Measurements from ENCODE around the gene RFX6. TPM values are rescaled to one million over a fixed set of nuclear protein-coding genes. Genes with fewer than 3 reads are reported as not detected.

Gene RFX6
- total and polyA plus RNA-seq, 2 experiments from 2014 or later, result 3.7 to 6.8 TPM

GRCh38 chr6:116836606-116837342 is 40.3 kb upstream of the RFX6 start:
- TF ChIP-seq, protein P1, sequence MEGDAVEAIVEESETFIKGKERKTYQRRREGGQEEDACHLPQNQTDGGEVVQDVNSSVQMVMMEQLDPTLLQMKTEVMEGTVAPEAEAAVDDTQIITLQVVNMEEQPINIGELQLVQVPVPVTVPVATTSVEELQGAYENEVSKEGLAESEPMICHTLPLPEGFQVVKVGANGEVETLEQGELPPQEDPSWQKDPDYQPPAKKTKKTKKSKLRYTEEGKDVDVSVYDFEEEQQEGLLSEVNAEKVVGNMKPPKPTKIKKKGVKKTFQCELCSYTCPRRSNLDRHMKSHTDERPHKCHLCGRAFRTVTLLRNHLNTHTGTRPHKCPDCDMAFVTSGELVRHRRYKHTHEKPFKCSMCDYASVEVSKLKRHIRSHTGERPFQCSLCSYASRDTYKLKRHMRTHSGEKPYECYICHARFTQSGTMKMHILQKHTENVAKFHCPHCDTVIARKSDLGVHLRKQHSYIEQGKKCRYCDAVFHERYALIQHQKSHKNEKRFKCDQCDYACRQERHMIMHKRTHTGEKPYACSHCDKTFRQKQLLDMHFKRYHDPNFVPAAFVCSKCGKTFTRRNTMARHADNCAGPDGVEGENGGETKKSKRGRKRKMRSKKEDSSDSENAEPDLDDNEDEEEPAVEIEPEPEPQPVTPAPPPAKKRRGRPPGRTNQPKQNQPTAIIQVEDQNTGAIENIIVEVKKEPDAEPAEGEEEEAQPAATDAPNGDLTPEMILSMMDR (IDR thresholded peaks at IDR 0.05; ENCODE audit: poor library complexity), result no peak
- TF ChIP-seq EZH2phosphoT487 (IDR thresholded peaks at IDR 0.05; ENCODE audit: low read depth, severe bottlenecking, unreplicated experiment) (no peak), EZH2 (IDR thresholded peaks at IDR 0.05; ENCODE audit: borderline replicate concordance) (no peak)
- no peaks in the 10 kb centered on the region for H3K27me3 ChIP-seq
- H3K9me2 ChIP-seq (replicated peaks; ENCODE audit: insufficient read depth), result no peaks in the 10 kb centered on the region
- DNase-seq (ENCODE audit: low spot score), result no peak
- no peaks in the 10 kb centered on the region for H4K20me1 ChIP-seq (ENCODE audit: insufficient read depth, poor library complexity, severe bottlenecking)
- H3K4me3 ChIP-seq, result no peak overlapping the region
- no peaks in the 10 kb centered on the region for H3K36me3 ChIP-seq (replicated peaks; ENCODE audit: insufficient read depth, low read depth)
- H3K79me2 ChIP-seq, result no peaks in the 10 kb centered on the region
- no peaks in the 10 kb centered on the region for H3K9me3 ChIP-seq (ENCODE audit: low read depth)
- H3K4me1 ChIP-seq (ENCODE audit: insufficient read depth), result no peaks in the 10 kb centered on the region
- no peak overlapping the region for H2AFZ ChIP-seq
- H3K4me2 ChIP-seq, result no peak overlapping the region
- WGBS (ENCODE audit: low lambda C conversion rate, missing lambda C conversion rate), result 80% methylated on average over 5 of the region's 5 CpGs
- H3K27ac ChIP-seq, result no peak overlapping the region

GRCh38 chr6:116840091-116840490 is 37.0 kb upstream of the RFX6 start:
- Histone ChIP-seq H3K4me1 (ENCODE audit: insufficient read depth) (no peaks in the 10 kb centered on the region), H3K27me3 (no peaks in the 10 kb centered on the region), H3K36me3 (replicated peaks; ENCODE audit: insufficient read depth, low read depth) (no peaks in the 10 kb centered on the region), H3K9me2 (replicated peaks; ENCODE audit: insufficient read depth) (no peaks in the 10 kb centered on the region), H3K4me3 (no peak overlapping the region), H3K9me3 (ENCODE audit: low read depth) (no peaks in the 10 kb centered on the region), H4K20me1 (ENCODE audit: insufficient read depth, poor library complexity, severe bottlenecking) (no peaks in the 10 kb centered on the region), H2AFZ (no peak overlapping the region), H3K79me2 (no peaks in the 10 kb centered on the region), H3K27ac (no peak overlapping the region), H3K4me2 (no peak overlapping the region)
- TF ChIP-seq EZH2 (IDR thresholded peaks at IDR 0.05; ENCODE audit: borderline replicate concordance) (no peak), EZH2phosphoT487 (IDR thresholded peaks at IDR 0.05; ENCODE audit: low read depth, severe bottlenecking, unreplicated experiment) (no peak)
- TF ChIP-seq, protein P1 (IDR thresholded peaks at IDR 0.05; ENCODE audit: poor library complexity), result no peak
- WGBS (ENCODE audit: low lambda C conversion rate, missing lambda C conversion rate), result 73% methylated on average over 2 of the region's 2 CpGs
- DNase-seq (ENCODE audit: low spot score), result no peak

DNA sequence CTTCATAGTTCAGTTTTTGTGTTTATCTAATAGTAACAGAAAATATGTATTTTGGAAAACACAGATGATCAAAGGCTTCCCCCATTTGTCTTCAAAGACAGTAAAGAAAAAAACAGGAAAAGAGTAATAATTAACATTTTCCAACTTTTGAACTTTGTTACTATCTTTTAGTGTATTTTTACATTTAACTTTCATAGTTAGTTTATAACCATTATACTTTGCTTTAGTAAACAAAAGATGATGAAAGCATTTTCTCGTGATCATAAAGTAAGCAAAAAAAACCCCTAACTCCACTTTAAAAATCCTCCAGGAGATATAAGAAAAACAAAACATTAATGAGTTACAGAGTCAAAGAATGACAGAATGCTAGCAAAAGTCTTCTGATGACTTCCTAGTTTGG is 34.6 kb upstream of the RFX6 start:
- Histone ChIP-seq H3K9me2 (replicated peaks; ENCODE audit: insufficient read depth) (no peaks in the 10 kb centered on the region), H3K4me3 (no peak overlapping the region), H3K27ac (no peak overlapping the region), H3K4me2 (peak overlapping the region; percentile 7), H3K27me3 (no peaks in the 10 kb centered on the region), H2AFZ (no peak overlapping the region), H3K79me2 (no peaks in the 10 kb centered on the region), H3K9me3 (ENCODE audit: low read depth) (no peaks in the 10 kb centered on the region), H4K20me1 (ENCODE audit: insufficient read depth, poor library complexity, severe bottlenecking) (no peaks in the 10 kb centered on the region), H3K36me3 (replicated peaks; ENCODE audit: insufficient read depth, low read depth) (no peaks in the 10 kb centered on the region), H3K4me1 (ENCODE audit: insufficient read depth) (no peaks in the 10 kb centered on the region)
- 24% methylated on average over 1 of the region's 1 CpG for WGBS (ENCODE audit: low lambda C conversion rate, missing lambda C conversion rate)
- DNase-seq (ENCODE audit: low spot score), result no peak
- TF ChIP-seq EZH2phosphoT487 (IDR thresholded peaks at IDR 0.05; ENCODE audit: low read depth, severe bottlenecking, unreplicated experiment), result no peak
- TF ChIP-seq, protein P1 (IDR thresholded peaks at IDR 0.05; ENCODE audit: poor library complexity), result no peak
- no peak for TF ChIP-seq EZH2 (IDR thresholded peaks at IDR 0.05; ENCODE audit: borderline replicate concordance)

All from hepatocyte (in vitro differentiated cells).